HUES64 (cell line): ENCODE results near the gene PDE4B.

Experiments used
- H3K27ac ChIP-seq: 2 replicates; pipeline ENCODE4 v1.7.0; 2013; ENCODE audit warnings: low read depth, low read length, inconsistent platforms
- H3K27me3 ChIP-seq: 2 replicates; pipeline ENCODE4 v1.6.1; 2013; ENCODE audit warnings: mild to moderate bottlenecking, low read length; ENCODE audit not compliant: insufficient read depth
- H3K36me3 ChIP-seq: 2 replicates; pipeline ENCODE4 v1.6.1; 2013; ENCODE audit warnings: mild to moderate bottlenecking, low read length; ENCODE audit not compliant: insufficient read depth
- H3K4me1 ChIP-seq: 2 replicates; pipeline ENCODE4 v1.6.1; 2013; ENCODE audit warnings: mild to moderate bottlenecking, low read length, moderate library complexity; ENCODE audit not compliant: insufficient read depth
- H3K4me3 ChIP-seq: 2 replicates; pipeline ENCODE4 v1.5.1; 2013; ENCODE audit warnings: mild to moderate bottlenecking, low read length, moderate library complexity
- H3K9ac ChIP-seq: 2 replicates; pipeline ENCODE4 v1.6.1; 2013; ENCODE audit warnings: mild to moderate bottlenecking, low read depth, low read length
- H3K9me3 ChIP-seq: 2 replicates; pipeline ENCODE4 v1.6.1; 2013; ENCODE audit warnings: low read depth, low read length; ENCODE audit not compliant: insufficient read depth
- WGBS: fragments of 150-250, 120-280 bp; methylation state at CpG from one replicate; pipeline ENCODE4 v1.1.7; 2013; ENCODE audit warnings: missing lambda C conversion rate; 5-methylcytosine and 5-hydroxymethylcytosine counted together

PDE4B gene

DNA sequence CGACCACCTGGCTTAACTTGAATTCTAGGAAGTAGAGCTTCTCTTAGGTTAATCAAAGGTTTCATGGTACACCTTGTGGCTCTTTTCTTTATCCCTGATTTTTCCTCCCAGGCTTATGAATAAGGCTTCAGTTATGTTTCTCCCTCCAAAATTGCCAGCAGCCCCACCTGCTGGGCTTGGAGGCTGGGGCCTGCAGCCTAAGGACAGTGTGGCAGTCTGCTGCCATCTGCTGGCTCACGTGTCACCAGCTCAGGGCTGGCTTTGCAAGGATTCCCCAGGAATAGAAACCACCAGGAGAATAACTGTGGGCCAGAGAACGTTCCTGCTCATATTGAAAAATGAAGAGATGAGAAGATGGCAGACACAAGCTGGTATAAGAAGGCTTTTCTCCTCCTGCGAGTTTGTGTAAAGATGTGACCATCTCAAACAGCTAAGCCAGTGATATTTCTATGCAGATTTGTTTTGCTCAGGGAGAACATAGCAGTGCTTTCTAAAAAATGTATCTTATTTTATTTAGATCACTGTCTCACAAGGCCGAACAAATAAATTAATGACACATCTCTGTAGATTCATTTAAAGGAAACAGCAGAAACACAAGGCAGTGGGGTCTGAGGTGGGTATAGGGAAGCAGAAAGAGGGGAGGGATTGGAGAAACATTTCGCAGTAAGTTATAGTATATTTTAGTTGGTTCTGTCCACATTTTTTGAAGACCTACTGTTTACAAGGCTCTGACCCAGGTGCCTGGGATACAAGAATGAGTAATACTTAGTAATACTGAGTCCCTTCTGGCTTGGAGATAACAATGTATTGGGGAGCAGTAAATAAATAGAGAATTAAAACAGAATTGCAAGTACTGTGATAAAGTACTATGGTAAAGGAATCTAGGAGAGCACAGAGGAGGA, 450.2 kb downstream of the PDE4B start:
- no peaks in the 10 kb centered on the region for H3K36me3 ChIP-seq
- H3K4me3 ChIP-seq: no peak overlapping the region
- no peaks in the 10 kb centered on the region for H3K4me1 ChIP-seq
- no peaks in the 10 kb centered on the region for H3K9me3 ChIP-seq
- H3K9ac ChIP-seq: no peak overlapping the region
- no peak overlapping the region for H3K27ac ChIP-seq
- WGBS: 51% methylated on average over 6 of the region's 6 CpGs
- no peaks in the 10 kb centered on the region for H3K27me3 ChIP-seq

GRCh38 chr1:66243548-66244130, 450.9 kb downstream of the PDE4B start:
- Histone ChIP-seq H3K4me3 (no peak overlapping the region), H3K27ac (no peak overlapping the region)
- whole genome bisulfite sequencing: 94% methylated on average over 2 of the region's 2 CpGs

GRCh38 chr1:66244429-66244828, 451.7 kb downstream of the PDE4B start:
- H3K4me3 ChIP-seq: no peak overlapping the region
- H3K27me3 ChIP-seq: no peaks in the 10 kb centered on the region
- no peak overlapping the region for H3K27ac ChIP-seq
- no peaks in the 10 kb centered on the region for H3K36me3 ChIP-seq
- H3K4me1 ChIP-seq: no peaks in the 10 kb centered on the region
- H3K9ac ChIP-seq: no peak overlapping the region
- 79% methylated on average over 3 of the region's 3 CpGs for WGBS
- no peaks in the 10 kb centered on the region for H3K9me3 ChIP-seq

More at GRCh38 chr1:66243548-66244130, 450.9 kb downstream of the PDE4B start:
- Histone ChIP-seq H3K4me1 (no peaks in the 10 kb centered on the region), H3K36me3 (no peaks in the 10 kb centered on the region), H3K27me3 (no peaks in the 10 kb centered on the region), H3K9ac (no peak overlapping the region), H3K9me3 (no peaks in the 10 kb centered on the region)

- Histone ChIP-seq H3K27me3 (no peaks in the 10 kb centered on the region), H3K9ac (no peak overlapping the region), H3K27ac (no peak overlapping the region), H3K9me3 (no peaks in the 10 kb centered on the region), H3K4me1 (no peaks in the 10 kb centered on the region), H3K4me3 (no peak overlapping the region), H3K36me3 (no peaks in the 10 kb centered on the region)
- WGBS: 84% methylated on average over 1 of the region's 1 CpG
Measured at GRCh38 chr1:66245691-66246090, 453.0 kb downstream of the PDE4B start.

DNA sequence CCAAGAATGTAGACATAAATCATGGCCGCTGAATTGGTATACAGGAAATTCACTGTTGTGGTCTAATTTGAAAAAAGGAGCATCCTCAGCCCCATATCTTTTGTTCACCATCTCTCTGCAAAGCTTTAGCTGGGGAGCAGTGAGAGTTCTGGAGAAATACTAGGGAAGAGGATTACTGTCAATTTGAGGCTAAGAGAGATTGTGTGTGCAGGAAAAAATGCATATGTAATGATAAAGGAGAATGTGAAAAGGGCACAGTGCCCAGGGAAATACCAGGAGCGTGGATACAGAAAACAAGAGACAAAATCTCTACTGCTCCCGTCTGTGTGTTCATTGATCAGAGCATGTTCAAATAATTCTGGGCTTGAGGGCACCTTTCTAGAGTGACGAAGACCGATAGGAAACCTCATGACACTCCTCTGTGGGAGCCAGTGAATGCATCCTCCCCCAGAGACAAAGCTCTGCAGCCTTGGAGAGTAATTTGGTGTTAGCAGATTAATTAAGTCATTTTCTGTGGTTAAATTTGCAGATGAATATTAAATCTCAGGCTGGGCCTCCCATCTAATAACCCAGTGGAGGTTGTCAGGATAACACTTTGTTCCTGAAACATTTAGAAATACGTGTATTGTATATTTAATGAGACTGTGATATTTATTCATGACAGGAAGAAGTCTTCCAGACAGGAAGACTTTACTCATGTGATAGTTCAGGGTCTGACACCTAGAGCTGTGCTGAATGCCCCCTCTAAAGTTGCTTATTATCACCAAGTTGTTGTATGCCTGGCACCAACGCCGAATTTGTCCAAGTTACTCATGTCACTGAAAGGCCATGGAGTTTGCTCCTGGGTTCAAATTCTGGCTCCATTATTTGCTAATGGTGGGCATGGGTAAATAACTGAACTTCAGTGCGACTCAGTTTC, 453.9 kb downstream of the PDE4B start:
- Histone ChIP-seq H3K27me3 (no peaks in the 10 kb centered on the region), H3K9ac (no peak overlapping the region), H3K27ac (no peak overlapping the region), H3K9me3 (no peaks in the 10 kb centered on the region), H3K4me1 (no peaks in the 10 kb centered on the region), H3K36me3 (no peaks in the 10 kb centered on the region), H3K4me3 (no peak overlapping the region)
- 96% methylated on average over 8 of the region's 9 CpGs for WGBS

GRCh38 chr1:66247415-66248208, 454.9 kb downstream of the PDE4B start:
- WGBS: 97% methylated on average over 11 of the region's 11 CpGs
- Histone ChIP-seq H3K27ac (no peak overlapping the region), H3K4me1 (no peaks in the 10 kb centered on the region), H3K9ac (no peak overlapping the region), H3K9me3 (no peaks in the 10 kb centered on the region), H3K36me3 (no peaks in the 10 kb centered on the region), H3K4me3 (no peak overlapping the region), H3K27me3 (no peaks in the 10 kb centered on the region)

GRCh38 chr1:66248257-66248656, 455.6 kb downstream of the PDE4B start:
- Histone ChIP-seq H3K9ac (no peak overlapping the region), H3K4me1 (no peaks in the 10 kb centered on the region), H3K36me3 (no peaks in the 10 kb centered on the region), H3K27me3 (no peaks in the 10 kb centered on the region), H3K27ac (no peak overlapping the region), H3K4me3 (no peak overlapping the region), H3K9me3 (no peaks in the 10 kb centered on the region)
- WGBS: 93% methylated on average over 1 of the region's 1 CpG

DNA sequence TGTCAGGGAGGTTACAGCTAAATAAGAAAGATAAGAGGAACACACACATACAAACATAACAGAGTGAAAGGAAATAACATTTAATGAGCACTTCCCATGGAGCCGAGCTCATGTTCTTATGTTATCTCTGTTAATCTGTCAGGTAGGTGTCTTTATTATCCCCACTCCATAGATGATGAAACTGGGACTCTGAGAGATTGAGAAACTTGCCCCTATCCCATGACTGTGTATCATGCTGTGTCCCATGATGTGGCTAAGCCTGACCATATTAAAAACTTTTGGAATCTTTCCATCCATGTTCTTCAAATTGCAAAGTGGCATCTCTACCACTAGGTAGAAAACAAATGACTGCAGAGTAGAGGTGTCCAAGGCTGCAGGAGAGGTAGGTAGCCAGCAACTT, 456.1 kb downstream of the PDE4B start:
- H3K9me3 ChIP-seq: no peaks in the 10 kb centered on the region
- no CpG with 5 or more reads among the region's 1 CpG for WGBS
- no peaks in the 10 kb centered on the region for H3K4me1 ChIP-seq
- H3K4me3 ChIP-seq: no peak overlapping the region
- no peaks in the 10 kb centered on the region for H3K27me3 ChIP-seq
- H3K27ac ChIP-seq: no peak overlapping the region
- no peak overlapping the region for H3K9ac ChIP-seq
- H3K36me3 ChIP-seq: no peaks in the 10 kb centered on the region

DNA sequence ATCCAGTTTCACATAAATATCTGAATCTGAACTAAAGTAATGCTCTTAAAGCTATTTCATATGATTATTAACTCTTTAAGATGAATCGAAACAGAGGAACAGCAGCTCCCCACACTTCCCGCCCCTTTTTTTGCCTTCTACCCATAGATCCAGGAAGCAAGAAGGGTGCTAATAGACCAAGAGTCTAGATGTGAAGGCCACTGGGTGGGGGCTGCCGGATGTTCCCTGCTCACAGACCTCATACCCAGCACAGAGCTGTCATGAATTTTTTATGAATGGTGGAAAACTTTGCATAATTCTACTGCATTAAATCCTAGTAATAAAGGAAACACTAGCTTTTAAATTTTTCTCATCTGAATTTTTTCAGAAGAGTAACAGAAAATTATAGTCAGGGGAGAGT, 457.4 kb downstream of the PDE4B start:
- H3K36me3 ChIP-seq: no peaks in the 10 kb centered on the region
- no peak overlapping the region for H3K4me3 ChIP-seq
- H3K9me3 ChIP-seq: no peaks in the 10 kb centered on the region
- WGBS: 100% methylated on average over 1 of the region's 3 CpGs
- H3K27ac ChIP-seq: no peak overlapping the region
- H3K9ac ChIP-seq: no peak overlapping the region
- H3K27me3 ChIP-seq: no peaks in the 10 kb centered on the region
- H3K4me1 ChIP-seq: no peaks in the 10 kb centered on the region

- no peaks in the 10 kb centered on the region for H3K9me3 ChIP-seq
- H3K4me3 ChIP-seq: no peak overlapping the region
- WGBS: 91% methylated on average over 2 of the region's 2 CpGs
Measured at GRCh38 chr1:66250478-66250877, 457.8 kb downstream of the PDE4B start.

More at GRCh38 chr1:66250478-66250877, 457.8 kb downstream of the PDE4B start:
- Histone ChIP-seq H3K27me3 (no peaks in the 10 kb centered on the region), H3K36me3 (no peaks in the 10 kb centered on the region), H3K9ac (no peak overlapping the region), H3K27ac (no peak overlapping the region), H3K4me1 (no peaks in the 10 kb centered on the region)
